Vagina (tissue), 2 donors: ENCODE results near the gene TRIM5. TPM values are rescaled to one million over a fixed set of nuclear protein-coding genes. Genes with fewer than 3 reads are reported as not detected.
A peak's percentile ranks its signal among the peaks of the same experiment; 100 is the strongest.
"Not testable (repeated sequence)": the region's sequence is repeated elsewhere in the genome, so short reads cannot be mapped to it uniquely, and the experiment has no call there.

Source experiments
- DNase-seq, 2 donors: peaks; one replicate each; pipeline ENCODE4 v3.0.0-alpha.2; 2017; ENCODE audit errors: extremely low spot score in 2 of 2
- H3K27ac ChIP-seq: fragments of 200-600 bp; sonication (generic); one replicate; pipeline ENCODE4 v1.5.1; 2019
- H3K27me3 ChIP-seq: fragments of 200-600 bp; sonication (generic); one replicate; pipeline ENCODE4 v1.5.1; 2019
- H3K36me3 ChIP-seq, 2 donors: fragments of 200-600 bp; sonication (generic); one replicate each; pipeline ENCODE4 v1.5.1; 2017 to 2019
- H3K4me1 ChIP-seq: fragments of 200-600 bp; sonication (generic); one replicate; pipeline ENCODE4 v1.5.1; 2019
- H3K4me3 ChIP-seq, 2 donors: fragments of 200-600 bp; sonication (generic); 1 replicate in 1 of 2; 2 replicates in 1 of 2; pipeline ENCODE4 v1.5.1; 2016 to 2019
- H3K9me3 ChIP-seq: fragments of 200-600 bp; sonication (generic); one replicate; pipeline ENCODE4 v1.5.1; 2019
- POLR2A ChIP-seq, 2 donors: fragments of 450-650 bp; IDR thresholded peaks; one replicate each; pipeline ENCODE4 v1.6.1; 2017; ENCODE audit warnings: antibody characterized with exemption in 2 of 2, mild to moderate bottlenecking in 2 of 2, moderate library complexity in 2 of 2
- POLR2AphosphoS5 ChIP-seq, 2 donors: sonication (generic); formaldehyde crosslinking; IDR thresholded peaks; one replicate each; pipeline ENCODE4 v1.9.0; 2017; ENCODE audit warnings: antibody characterized with exemption in 2 of 2, mild to moderate bottlenecking in 2 of 2, low read depth in 1 of 2; ENCODE audit not compliant: insufficient read depth in 1 of 2
- intact Hi-C: fragments of 100-400 bp; cut with DNase I; formaldehyde crosslinking; loops from one replicate; pipeline ENCODE4 v1.15.1; 2023
- total RNA-seq: library from RNA; depleted of rRNA; stranded (reverse); fragments of >200 nt; gene quantifications from one replicate; pipeline ENCODE4 v1.2.3, GENCODE V29; 2016
- TF ChIP-seq, protein P1 (sequence below), 3 experiments: fragments of 450-650 bp in 2 of 3; fragments of 200-600 bp in 1 of 3; sonication (generic) in 1 of 3; IDR thresholded peaks; one replicate each; pipeline ENCODE4 v1.5.1; 2017 to 2019; ENCODE audit warnings: antibody characterized with exemption in 3 of 3, mild to moderate bottlenecking in 2 of 3, moderate library complexity in 2 of 3

Gene TRIM5
- total RNA-seq, 1 donor from 2014 or later, result 20.4 TPM

DNA sequence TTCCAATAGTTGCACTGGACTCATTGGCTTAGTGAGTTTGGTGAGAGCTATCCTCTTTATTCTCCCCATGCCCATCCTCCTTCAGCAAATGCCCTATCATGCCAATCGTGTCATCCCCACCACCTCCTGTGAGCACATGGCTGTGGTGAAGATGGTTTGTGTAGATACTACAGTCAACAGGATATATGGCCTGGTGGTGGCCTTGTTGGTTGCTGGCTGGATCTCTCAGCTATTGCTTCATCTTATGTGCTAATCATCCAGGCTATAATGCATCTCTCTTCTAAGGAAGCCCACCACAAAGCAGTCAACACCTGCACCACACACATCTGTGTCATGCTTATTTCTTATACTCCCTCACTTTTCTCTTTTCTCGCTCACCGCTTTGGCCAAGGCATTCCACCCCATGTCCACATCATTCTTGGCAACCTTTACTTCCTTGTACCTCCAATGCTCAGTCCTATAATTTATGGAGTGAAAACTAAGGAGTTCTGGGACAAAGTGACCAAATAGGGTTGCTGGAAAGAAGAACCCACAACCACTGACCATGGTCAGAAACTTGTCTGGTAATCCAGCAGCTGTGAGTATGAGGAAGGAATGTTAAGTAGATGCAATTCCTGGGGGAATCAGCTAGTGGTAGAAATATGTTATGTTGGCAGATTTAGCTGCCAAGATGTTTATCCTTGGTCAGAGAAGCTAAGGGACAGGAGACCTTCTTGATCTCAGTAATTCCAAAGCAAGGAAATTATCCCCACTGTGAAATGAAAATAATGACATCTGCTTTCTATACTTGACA is 35.0 kb upstream of the TRIM5 start:
- intact Hi-C loops, result loop anchor here (10.0 kb wide), 1 partner anchor 65 kb away; no protein-coding TSS in a partner anchor
- TF ChIP-seq, protein P1, sequence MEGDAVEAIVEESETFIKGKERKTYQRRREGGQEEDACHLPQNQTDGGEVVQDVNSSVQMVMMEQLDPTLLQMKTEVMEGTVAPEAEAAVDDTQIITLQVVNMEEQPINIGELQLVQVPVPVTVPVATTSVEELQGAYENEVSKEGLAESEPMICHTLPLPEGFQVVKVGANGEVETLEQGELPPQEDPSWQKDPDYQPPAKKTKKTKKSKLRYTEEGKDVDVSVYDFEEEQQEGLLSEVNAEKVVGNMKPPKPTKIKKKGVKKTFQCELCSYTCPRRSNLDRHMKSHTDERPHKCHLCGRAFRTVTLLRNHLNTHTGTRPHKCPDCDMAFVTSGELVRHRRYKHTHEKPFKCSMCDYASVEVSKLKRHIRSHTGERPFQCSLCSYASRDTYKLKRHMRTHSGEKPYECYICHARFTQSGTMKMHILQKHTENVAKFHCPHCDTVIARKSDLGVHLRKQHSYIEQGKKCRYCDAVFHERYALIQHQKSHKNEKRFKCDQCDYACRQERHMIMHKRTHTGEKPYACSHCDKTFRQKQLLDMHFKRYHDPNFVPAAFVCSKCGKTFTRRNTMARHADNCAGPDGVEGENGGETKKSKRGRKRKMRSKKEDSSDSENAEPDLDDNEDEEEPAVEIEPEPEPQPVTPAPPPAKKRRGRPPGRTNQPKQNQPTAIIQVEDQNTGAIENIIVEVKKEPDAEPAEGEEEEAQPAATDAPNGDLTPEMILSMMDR (IDR thresholded peaks at IDR 0.05), result no peak
- TF ChIP-seq POLR2AphosphoS5 (IDR thresholded peaks at IDR 0.05; ENCODE audit: insufficient read depth in 1 of 2, low read depth in 1 of 2), result no peak
- TF ChIP-seq POLR2A (IDR thresholded peaks at IDR 0.05), result no peak

DNA sequence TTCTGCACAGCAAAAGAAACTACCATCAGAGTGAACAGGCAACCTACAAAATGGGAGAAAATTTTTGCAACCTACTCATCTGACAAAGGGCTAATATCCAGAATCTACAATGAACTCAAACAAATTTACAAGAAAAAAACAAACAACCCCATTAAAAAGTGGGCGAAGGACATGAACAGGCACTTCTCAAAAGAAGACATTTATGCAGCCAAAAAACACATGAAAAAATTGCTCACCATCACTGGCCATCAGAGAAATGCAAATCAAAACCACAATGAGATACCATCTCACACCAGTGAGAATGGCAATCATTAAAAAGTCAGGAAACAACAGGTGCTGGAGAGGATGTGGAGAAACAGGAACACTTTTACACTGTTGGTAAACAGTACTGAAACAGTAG is 31.6 kb upstream of the TRIM5 start:
- H3K27ac ChIP-seq, intact Hi-C loops, H3K9me3 ChIP-seq, H3K4me3 ChIP-seq, H3K27me3 ChIP-seq, H3K4me1 ChIP-seq, H3K36me3 ChIP-seq, DNase-seq: not testable (repeated sequence)

More for the DNA sequence above, 35.0 kb upstream of the TRIM5 start:
- Histone ChIP-seq H3K9me3 (no peaks in the 10 kb centered on the region), H3K27ac (no peak overlapping the region), H3K4me3 (no peak overlapping the region), H3K36me3 (no peaks in the 10 kb centered on the region), H3K4me1 (no peaks in the 10 kb centered on the region), H3K27me3 (no peaks in the 10 kb centered on the region)
- DNase-seq, result no peak

DNA sequence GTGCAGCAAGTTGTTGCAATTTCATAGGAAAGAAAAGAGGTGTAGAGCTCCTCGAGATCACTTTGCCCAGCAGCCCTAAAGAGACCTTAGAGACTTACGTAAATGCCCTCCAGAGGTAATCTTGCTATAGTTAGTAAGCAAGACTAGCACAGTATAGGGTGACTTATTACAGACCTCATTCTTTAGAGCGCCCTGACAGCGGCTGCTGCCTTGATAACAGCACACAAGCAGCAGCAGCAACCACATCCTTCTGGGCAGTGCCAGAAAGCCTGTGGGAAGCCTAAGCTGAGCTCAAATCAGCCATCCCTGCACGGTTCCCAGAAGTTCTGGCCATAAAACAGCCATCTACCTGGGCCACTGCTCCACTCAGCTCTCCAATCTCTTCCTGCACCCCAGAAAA is 28.8 kb upstream of the TRIM5 start:
- no peaks in the 10 kb centered on the region for H3K27me3 ChIP-seq
- no peaks in the 10 kb centered on the region for H3K4me1 ChIP-seq
- no peak for TF ChIP-seq POLR2A (IDR thresholded peaks at IDR 0.05)
- TF ChIP-seq, protein P1 (IDR thresholded peaks at IDR 0.05), result no peak
- H3K4me3 ChIP-seq, result no peak overlapping the region
- no peak for DNase-seq
- H3K9me3 ChIP-seq, result no peaks in the 10 kb centered on the region
- H3K27ac ChIP-seq, result no peak overlapping the region
- intact Hi-C loops, result no loop called here
- H3K36me3 ChIP-seq, result peaks cover 0 to 7% of the 10 kb centered on the region in 2 donors

DNA sequence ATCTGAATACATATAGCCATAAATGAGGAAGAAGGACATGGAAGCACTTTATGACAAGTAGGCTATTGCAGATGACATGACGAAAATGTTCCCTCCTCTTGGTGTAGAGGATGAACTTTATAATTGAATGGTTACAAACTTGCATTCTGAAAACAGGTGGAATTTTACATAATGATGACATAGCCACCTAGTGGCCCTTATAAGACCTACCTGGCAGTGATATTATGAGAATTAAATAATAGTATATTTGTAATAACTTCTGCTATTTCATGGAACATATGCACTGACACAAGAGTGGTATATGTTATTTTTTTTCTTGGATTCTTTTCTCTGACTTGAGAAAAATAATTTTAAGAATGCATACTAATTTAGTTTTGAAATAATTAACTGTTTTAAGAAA is 27.6 kb upstream of the TRIM5 start:
- TF ChIP-seq POLR2AphosphoS5 (IDR thresholded peaks at IDR 0.05; ENCODE audit: insufficient read depth in 1 of 2, low read depth in 1 of 2), result no peak
- TF ChIP-seq, protein P1 (IDR thresholded peaks at IDR 0.05), result peak in 1 of 3 experiments; percentile 23
- TF ChIP-seq POLR2A (IDR thresholded peaks at IDR 0.05), result no peak
- Histone ChIP-seq H3K4me3 (no peak overlapping the region), H3K27me3 (no peaks in the 10 kb centered on the region), H3K27ac (no peak overlapping the region), H3K36me3 (peaks cover 0 to 18% of the 10 kb centered on the region in 2 donors), H3K9me3 (no peaks in the 10 kb centered on the region), H3K4me1 (no peaks in the 10 kb centered on the region)
- DNase-seq, result no peak
- intact Hi-C loops, result no loop called here

DNA sequence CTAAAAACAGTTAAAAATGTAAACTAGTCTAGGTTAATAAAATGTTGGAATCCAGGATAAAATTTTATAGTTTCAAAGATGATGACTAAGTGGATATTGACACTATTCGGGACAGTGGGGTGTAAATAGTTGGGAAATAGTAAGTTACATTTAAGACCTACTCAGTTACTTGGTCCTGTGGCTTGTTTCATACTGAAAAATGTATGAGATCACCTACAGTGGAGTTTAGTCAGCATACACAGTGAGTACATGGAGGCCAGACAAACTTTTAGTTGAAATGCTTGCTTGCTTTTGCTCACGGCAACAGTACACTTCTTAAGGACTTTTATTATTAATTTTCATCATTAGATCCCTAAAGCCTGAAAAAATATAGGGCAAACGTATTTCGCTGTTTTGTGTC is 20.8 kb upstream of the TRIM5 start:
- H3K27ac ChIP-seq, result no peak overlapping the region
- no peaks in the 10 kb centered on the region for H3K27me3 ChIP-seq
- intact Hi-C loops, result no loop called here
- H3K9me3 ChIP-seq, result no peaks in the 10 kb centered on the region
- TF ChIP-seq POLR2A (IDR thresholded peaks at IDR 0.05) (no peak), POLR2AphosphoS5 (IDR thresholded peaks at IDR 0.05; ENCODE audit: insufficient read depth in 1 of 2, low read depth in 1 of 2) (no peak)
- TF ChIP-seq, protein P1 (IDR thresholded peaks at IDR 0.05), result no peak
- no peak for DNase-seq
- H3K4me3 ChIP-seq, result no peak overlapping the region
- H3K36me3 ChIP-seq, result peaks cover 0 to 22% of the 10 kb centered on the region in 2 donors
- no peaks in the 10 kb centered on the region for H3K4me1 ChIP-seq
